HG02970 (cell line): ENCODE measurements around the gene TRUB2.

ENCODE experiments used
- ATAC-seq: cut with Tn5 transposase; IDR thresholded peaks from one replicate; pipeline ENCODE4 v1.9.1; 2021; ENCODE audit warnings: mild to moderate bottlenecking, moderate library complexity, moderate number of reproducible peaks; ENCODE audit not compliant: unreplicated experiment, low FRiP score

The TRUB2 gene

DNA sequence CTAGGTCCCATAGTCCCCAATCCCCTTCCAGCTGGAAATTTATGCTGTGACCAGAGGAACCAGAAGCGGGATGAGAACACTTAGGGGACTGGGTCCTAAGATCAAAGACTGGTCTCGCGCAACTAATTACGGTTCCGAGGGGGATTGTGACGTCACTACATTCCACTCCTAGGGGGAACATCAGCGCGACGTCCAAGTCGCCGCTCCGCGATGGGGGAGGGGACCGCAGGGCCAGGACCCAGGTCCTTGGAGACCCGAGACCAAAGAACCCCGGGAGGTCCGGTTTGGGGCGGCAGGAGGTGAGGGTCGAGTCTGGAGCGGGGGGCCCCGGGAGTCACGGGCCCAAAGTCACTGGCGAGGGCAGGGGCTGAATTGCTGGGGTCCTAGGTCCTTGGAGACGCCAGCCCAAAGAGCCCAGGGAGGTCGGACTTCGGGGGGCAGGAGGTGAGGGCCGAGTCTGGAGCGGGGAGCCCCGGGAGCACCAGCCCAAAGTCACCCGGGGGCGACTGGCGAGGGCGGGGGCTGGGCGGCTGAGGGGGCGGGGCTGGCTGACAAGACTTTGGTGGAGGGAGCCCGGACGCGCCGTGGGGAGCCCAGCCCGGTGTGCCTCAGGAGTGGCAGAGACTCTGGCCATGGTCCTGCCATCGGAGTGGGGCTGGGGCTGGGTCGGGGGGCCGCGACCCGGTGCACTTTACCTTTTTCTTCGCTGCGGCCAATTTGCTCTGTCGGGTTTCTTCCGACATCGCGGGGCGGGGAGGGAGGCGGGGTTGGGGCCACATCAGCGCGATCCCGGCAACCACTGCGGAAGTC lies 46.8 kb downstream of the TRUB2 start, which contains the start of gene GOLGA2:
Gene GOLGA2, minus strand, starts transcription at position 810 of the 810 bp plus-strand sequence. Its CDS starts 31 bp downstream, at position 779.
- peak; percentile 49 for ATAC-seq

DNA sequence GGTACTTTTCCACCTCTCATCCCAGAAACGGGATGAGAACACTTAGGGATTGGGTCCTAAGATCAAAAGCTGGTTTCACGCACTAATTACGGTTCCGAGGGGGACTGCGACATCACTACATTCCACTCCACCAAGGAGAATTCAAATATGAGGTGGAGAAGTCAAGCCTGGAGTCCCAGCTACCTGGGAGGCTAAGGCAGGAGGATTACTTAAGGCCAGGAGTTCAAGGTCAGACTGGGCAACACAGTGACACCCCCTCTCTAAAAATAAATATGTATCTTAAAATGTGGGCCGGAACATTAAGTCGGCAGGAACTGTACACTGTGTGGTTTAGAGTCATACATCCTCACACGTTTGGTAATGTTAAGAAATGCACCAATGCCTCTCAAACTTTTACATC lies 48.0 kb downstream of the TRUB2 start:
- no peak for ATAC-seq

DNA sequence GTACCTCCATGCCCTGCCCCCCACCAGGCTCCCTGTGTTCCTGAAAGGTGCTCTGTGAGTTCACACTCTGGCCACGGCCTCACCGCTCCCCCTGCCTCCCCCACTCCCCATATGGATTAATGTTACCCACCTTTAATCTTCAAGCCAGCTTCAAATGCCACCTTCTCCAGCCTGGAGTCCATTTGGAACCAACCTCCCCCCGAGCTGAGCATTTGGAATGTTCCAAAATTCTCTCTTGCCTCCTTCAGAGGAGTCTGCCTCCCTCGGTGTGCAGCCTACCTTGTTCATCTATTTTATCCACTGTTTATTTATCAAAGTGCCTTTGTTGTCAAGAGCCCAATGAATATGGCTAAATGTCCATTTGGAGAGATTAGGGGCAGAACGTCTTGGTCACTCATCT lies 50.7 kb downstream of the TRUB2 start:
- no peak for ATAC-seq

DNA sequence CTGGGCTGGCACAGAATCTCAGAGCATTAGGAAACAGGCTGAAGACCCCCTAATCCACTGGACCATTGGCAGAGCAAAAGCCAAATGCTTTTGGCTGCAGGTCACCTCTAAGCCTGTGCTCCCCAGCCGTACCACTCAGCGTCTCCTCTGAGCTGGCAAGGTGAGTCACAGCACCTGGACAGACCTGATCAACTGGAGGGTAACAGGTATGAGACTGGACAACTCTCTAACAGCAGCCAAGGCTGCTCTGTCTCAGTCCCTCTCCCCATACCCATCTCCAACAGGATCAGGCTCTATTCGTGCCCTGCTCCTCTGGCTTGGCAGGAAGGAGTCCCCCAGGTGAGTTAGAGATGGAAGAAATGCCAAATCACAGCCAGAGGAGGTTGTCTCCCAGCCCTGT lies 51.1 kb downstream of the TRUB2 start:
- no peak for ATAC-seq

DNA sequence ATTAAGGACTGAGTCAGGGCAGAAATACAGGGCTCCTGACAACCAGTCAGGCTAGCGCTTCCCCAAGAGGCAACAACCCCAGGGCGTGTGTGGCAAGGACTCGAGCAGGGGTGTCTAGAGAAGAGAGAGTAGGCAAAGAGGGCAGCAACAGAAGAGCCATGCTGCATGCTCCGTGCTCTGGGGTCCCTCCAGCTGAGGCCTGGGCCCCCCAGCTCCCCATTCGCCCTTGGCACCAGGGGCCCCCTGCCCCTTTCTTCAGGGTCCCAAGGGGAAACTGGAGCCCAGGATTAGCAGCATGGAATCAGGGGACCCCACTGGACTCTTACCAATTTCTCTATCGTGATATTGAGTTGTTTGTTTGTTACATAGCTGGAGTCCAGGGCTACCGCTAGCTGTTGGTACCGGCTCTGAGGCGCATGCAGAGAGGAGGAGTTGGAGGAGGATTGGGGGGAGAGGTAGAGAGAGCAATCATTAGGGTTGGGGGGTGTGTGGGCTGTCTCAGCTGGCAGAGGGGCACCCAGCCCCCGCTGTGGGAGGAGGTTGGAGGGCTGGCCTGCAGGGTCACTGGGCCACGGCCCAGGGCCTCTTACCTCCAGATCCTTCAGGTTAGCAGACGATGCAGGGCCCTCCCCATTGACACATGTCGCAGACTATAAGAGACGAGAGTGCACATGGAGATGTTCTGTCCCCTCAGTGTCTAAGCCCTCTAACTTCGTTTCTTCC lies 55.2 kb downstream of the TRUB2 start:
- no peak for ATAC-seq

DNA sequence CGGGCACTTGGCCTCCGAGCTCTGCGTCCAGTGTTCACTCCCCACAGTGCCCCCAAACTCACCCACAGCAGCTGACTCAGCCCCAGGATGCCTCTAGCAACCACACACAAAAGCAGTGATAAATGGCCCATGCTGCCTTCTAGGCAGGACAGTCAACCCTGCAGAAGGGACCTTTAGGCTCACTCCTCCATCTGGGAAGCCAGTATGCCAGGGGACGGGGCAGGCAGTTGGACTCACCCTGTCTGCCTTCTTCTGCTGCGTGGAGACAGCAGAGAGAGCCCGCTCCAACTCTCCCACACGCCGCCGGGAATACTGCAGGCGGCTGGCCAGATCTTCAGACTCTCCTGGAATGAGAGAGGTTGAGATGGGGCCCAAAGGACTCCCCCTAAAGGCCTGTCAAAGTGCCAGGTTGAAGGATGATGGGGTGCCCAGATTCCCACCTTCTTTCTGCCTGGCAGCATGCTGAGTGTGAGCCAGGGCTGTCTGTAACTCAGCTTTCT lies 56.8 kb downstream of the TRUB2 start:
- ATAC-seq = no peak

DNA sequence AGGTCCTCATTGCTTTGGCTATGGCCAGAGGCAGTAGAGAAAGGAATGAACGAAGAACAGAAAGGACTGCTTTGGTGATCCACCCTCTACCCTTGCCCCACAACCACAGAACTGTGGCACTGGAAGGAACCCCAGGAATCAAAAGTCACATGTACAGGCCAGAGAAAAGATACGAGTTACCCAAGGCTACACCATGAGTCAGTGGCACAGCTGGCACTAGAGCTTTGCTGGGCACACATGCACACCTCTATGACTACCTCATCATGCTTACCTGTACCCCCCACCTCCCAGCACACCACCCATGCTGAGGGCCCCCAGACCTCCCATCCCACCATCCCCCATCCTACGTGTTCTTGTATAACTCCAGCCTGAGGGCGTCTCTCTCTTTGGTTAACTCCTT lies 59.6 kb downstream of the TRUB2 start:
- ATAC-seq = no peak

DNA sequence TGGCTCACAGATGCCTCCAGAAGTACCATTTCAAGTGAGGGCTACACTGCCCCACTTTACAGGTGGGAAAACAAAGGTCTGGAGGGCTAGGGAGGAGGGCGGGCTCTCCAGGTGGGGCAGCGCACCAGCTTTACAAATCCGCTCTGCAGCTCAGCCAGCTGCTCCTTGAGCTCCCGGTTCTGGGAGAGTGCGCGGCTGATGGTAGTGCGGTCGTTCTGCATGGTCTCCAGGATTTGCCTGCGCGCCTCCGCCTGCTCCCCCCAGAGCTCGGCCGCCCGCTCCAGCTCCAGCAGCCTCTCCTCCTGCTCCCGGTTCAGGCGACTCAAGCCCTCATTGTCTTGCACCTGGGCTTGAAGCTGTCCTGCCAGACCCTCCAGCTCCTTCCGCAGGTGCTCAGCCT lies 61.9 kb downstream of the TRUB2 start:
- ATAC-seq = no peak

DNA sequence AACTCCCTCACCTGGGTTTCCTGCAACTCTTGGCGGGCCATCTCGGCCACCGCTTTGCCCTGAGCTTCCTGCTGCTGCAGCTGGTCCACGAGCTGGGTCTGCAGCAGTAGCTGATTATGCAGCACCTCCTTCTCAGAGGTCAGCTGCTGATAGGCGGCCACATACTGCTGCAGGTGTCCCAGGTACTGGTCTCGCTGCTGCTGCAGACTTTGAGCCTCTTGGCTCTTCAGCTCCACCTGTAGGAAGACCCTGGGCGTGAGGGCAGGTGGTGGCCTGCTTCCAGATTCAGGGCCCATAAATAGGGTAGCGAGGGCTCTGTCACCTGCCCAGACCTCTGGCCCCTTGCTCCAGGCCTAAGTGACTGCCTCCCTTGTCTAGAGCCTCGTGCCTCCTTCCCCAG lies 63.1 kb downstream of the TRUB2 start:
- ATAC-seq = no peak

DNA sequence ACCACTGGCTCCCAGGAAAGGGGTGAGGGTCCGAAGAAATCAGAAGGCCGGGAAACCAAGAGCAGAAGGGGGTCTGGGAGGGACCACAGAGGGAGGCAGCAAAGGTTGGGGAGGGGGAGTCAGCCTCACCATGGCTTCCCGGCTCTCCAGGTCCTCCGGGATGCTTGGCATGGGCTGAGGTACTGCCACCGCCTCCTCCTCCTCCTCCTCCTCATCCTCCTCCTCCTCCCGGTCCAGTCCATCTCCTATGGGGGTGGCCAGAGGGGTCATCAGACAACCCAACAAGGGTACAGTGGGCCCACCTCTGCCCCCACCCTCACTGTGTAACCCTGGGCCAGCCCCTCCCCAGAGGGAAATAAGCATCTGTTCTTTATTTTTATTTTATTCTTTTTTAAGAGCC lies 63.9 kb downstream of the TRUB2 start:
- no peak for ATAC-seq

DNA sequence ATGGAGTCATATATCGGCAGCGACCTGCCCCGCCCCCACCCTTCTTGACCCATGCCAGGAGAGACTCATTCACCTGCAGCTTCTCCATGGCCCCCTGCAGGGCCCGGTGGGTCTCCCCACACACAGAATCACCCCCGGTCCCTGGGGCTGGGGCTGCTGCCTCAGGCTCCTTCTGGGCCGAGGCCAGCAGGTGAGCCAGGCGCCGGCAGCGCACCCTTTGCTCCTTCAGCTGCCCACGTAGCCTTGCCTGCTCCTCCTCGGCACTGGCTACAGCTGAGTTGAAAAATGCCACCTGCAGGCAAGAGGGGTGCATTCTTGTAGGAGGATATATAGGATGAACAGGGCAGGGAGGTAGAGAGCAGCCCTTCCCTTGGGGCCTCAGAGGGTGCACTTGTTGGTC lies 64.3 kb downstream of the TRUB2 start:
- ATAC-seq = no peak

DNA sequence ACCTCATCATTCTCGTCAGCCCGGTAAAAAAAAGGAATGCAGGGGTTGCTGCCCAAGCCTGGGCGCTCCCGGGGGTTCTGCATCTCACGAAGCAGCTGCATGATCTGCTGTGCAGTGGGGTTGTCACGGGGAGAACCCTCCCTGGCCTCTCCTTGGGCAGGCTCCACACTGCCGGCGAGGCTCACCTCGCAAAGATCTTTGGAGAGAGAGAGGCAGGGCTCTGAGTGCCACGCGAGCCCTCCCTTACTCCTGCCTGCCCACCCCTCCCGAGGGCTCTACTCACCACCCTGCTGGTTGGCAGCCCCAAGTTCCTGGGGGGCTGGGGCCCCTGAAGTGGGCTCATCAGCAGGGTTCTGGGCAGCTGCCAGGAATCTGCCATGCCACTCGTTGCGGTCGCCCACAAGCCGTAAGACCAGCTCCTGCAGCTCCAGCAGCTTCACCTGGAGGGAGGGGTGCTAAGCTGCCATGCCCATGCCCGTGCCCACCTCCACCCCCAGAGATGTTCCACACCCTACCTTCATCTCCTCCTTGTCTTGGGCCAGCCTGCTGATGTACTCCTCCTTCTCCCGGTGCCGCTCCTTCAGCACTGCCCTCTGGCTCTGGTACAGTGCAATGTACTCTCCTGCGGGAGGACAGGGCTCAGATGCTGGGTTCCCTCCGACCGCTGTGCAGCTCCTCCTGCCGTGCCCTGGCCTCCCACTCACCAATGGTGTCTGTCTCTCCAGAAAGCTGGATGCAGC lies 65.0 kb downstream of the TRUB2 start:
- no peak for ATAC-seq
